Osteoblast (primary cell): ENCODE measurements around the gene UCN2. TPM values are rescaled to one million over a fixed set of nuclear protein-coding genes. Genes with fewer than 3 reads are reported as not detected.

ENCODE experiments used
- DNase-seq: peaks from one replicate; pipeline ENCODE4 v3.0.0; 2011; ENCODE audit warnings: low spot score, mixed read lengths; ENCODE audit not compliant: insufficient read length; ENCODE audit errors: missing footprints
- H2AFZ ChIP-seq: 2 replicates; pipeline ENCODE4 v1.6.0; 2011; ENCODE audit warnings: mild to moderate bottlenecking, low read length
- H3K27ac ChIP-seq: 2 replicates; pipeline ENCODE4 v1.5.1; 2011; ENCODE audit warnings: mild to moderate bottlenecking, low read depth, low read length, moderate library complexity
- H3K27me3 ChIP-seq: 2 replicates; pipeline ENCODE4 v1.6.0; 2012; ENCODE audit warnings: mild to moderate bottlenecking, control low read depth, inconsistent platforms, low read length, moderate library complexity; ENCODE audit not compliant: insufficient read depth
- H3K36me3 ChIP-seq: 2 replicates; pipeline ENCODE4 v1.5.1; 2011; ENCODE audit warnings: mild to moderate bottlenecking, low read length, control low read depth, moderate library complexity; ENCODE audit not compliant: insufficient read depth
- H3K4me1 ChIP-seq: 2 replicates; pipeline ENCODE4 v1.5.1; 2011; ENCODE audit warnings: mild to moderate bottlenecking, low read length, control low read depth, moderate library complexity; ENCODE audit not compliant: insufficient read depth
- H3K4me2 ChIP-seq: 2 replicates; pipeline ENCODE4 v1.6.0; 2011; ENCODE audit warnings: mild to moderate bottlenecking, low read length; ENCODE audit not compliant: insufficient read depth
- H3K4me3 ChIP-seq: fragments of 200-600 bp; sonication (generic); 3 replicates; pipeline ENCODE4 v1.5.1; 2012; ENCODE audit warnings: mild to moderate bottlenecking, low read length, inconsistent platforms; ENCODE audit not compliant: insufficient read depth
- H3K79me2 ChIP-seq: 2 replicates; pipeline ENCODE4 v1.6.0; 2012; ENCODE audit warnings: mild to moderate bottlenecking, low read length, control low read depth, inconsistent platforms; ENCODE audit not compliant: insufficient read depth
- H3K9me3 ChIP-seq: 2 replicates; pipeline ENCODE4 v1.5.1; 2011; ENCODE audit warnings: low read depth, low read length, control low read depth
- H4K20me1 ChIP-seq: 2 replicates; pipeline ENCODE4 v1.6.0; 2012; ENCODE audit warnings: mild to moderate bottlenecking, low read length, control low read depth; ENCODE audit not compliant: insufficient read depth
- total RNA-seq: library from RNA; depleted of rRNA; stranded (reverse); fragments of >200 nt; gene quantifications from 2 replicates; pipeline ENCODE4 v1.2.3, GENCODE V29; 2012
- TF ChIP-seq, protein P1 (sequence below): IDR thresholded peaks from 2 replicates; pipeline ENCODE4 v1.5.1; 2011; ENCODE audit warnings: mild to moderate bottlenecking, low read depth, low read length, moderate library complexity; ENCODE audit errors: extremely low read depth

Gene UCN2
- total RNA-seq, 1 donor, result 0.72 TPM

DNA sequence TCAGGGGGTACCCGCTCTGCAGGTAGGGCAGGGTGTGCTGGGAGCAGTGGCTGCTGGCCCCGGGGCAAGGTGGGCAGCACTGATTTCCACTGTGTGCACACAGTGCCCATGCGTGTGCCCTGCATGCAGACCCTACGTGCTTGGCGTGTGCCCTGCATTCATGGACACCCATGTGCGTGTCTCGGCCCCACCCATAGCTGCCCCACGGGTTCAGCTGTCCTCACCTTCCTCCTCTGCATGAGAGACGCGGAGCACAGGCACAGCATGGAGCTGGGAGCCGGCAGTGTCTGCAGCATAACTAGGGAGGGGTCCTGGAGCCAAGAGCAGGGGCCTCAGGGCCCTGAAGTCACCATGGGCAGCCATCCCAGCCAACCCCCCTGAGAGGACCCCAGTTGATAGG lies 1.6 kb upstream of the UCN2 start:
- TF ChIP-seq, protein P1, sequence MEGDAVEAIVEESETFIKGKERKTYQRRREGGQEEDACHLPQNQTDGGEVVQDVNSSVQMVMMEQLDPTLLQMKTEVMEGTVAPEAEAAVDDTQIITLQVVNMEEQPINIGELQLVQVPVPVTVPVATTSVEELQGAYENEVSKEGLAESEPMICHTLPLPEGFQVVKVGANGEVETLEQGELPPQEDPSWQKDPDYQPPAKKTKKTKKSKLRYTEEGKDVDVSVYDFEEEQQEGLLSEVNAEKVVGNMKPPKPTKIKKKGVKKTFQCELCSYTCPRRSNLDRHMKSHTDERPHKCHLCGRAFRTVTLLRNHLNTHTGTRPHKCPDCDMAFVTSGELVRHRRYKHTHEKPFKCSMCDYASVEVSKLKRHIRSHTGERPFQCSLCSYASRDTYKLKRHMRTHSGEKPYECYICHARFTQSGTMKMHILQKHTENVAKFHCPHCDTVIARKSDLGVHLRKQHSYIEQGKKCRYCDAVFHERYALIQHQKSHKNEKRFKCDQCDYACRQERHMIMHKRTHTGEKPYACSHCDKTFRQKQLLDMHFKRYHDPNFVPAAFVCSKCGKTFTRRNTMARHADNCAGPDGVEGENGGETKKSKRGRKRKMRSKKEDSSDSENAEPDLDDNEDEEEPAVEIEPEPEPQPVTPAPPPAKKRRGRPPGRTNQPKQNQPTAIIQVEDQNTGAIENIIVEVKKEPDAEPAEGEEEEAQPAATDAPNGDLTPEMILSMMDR, result no peak
- H3K27ac ChIP-seq, result peak overlapping the region; percentile 69
- H4K20me1 ChIP-seq, result no peaks in the 10 kb centered on the region
- DNase-seq, result peak; percentile 74
- no peaks in the 10 kb centered on the region for H3K27me3 ChIP-seq
- H3K79me2 ChIP-seq, result no peaks in the 10 kb centered on the region
- H3K36me3 ChIP-seq, result no peaks in the 10 kb centered on the region
- no peak overlapping the region for H3K4me3 ChIP-seq
- H2AFZ ChIP-seq, result no peak overlapping the region
- H3K4me2 ChIP-seq, result no peak overlapping the region
- H3K4me1 ChIP-seq, result peaks cover 50% of the 10 kb centered on the region
- H3K9me3 ChIP-seq, result no peaks in the 10 kb centered on the region

DNA sequence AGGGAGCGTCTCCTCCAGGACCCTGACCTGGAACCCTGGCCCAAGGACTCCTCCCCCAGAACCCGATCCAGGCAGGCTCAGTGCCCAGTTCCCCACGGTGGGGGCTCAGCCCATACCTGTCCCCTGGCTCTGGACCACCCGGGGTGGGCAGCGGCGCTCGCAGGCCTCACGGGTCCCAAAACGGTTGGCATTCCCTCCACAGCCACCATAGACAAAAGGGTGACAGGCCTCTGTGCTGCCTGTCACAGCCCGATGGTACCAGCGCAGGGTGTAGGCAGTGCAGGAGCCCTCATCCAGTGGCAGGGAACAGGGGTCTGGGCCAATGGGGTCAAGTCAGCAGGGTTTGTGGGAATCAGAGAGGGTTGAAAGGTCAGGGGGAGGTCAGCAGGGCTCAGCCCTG lies 1.1 kb upstream of the UCN2 start:
- H3K4me1 ChIP-seq, result peaks cover 55% of the 10 kb centered on the region
- H3K27ac ChIP-seq, result peak overlapping the region; percentile 98

DNA sequence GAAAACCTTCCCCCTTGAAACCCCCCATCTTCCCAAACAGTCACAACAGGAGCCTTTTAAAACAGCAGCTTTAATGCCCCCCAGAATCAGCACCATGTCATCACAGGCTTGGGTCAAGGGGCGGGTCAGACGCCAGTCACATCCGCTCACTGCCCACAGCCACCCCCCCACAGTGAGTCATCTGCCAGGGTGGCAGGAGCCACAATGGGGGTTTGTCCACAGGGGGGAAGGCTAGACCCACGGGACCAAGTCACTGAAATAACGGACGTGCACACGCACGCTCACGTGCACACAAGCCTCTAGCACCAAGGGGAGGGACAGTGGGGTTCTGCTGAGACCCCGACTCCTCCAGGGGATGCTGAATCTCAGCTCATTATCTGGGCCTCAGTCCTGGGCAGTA lies 441 bp upstream of the UCN2 start:
- H3K4me2 ChIP-seq, result peak overlapping the region; percentile 58

More for the DNA sequence above, 1.1 kb upstream of the UCN2 start:
- peak; percentile 51 for DNase-seq
- H3K4me2 ChIP-seq, result no peak overlapping the region
- no peaks in the 10 kb centered on the region for H3K27me3 ChIP-seq
- H2AFZ ChIP-seq, result no peak overlapping the region
- no peak overlapping the region for H3K4me3 ChIP-seq
- H3K79me2 ChIP-seq, result peaks cover under 1% of the 10 kb centered on the region
- TF ChIP-seq, protein P1, result no peak
- H3K9me3 ChIP-seq, result no peaks in the 10 kb centered on the region
- H3K36me3 ChIP-seq, result no peaks in the 10 kb centered on the region
- no peaks in the 10 kb centered on the region for H4K20me1 ChIP-seq

DNA sequence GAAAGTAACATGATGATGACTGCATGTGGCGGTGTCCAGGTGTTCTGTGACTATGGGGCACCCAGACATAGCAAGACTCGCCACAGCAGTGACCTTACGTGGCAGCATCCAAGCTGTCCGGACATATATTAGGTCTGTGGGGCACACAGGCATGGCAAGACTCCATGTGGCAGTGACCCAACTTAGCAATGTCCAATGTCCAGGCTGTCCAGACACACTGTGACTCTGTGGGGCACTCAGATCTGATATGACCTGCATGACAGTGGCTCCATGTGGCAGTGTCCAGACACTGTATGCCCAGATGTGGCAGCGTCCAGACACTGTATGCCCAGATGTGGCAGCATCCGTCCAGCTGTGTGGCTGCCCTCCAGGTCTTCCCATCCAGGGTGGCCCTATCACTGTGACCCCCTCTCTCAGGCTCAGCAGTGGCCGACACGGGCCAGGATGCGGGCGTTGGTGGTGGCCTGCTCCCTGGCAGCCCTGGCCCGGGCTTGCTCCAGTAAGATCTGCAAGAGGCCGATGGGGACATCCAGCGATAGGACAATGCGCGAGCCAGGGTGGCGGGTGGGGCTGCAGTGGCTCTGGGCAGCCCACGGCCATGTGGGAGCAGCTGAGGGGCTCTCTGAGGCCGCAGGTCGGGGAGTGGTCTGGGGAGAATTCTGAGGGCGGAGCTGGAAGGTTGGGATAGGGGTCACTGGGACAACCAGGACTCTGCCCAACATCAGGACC lies 1.1 kb downstream of the UCN2 start:
- H3K9me3 ChIP-seq, result no peaks in the 10 kb centered on the region
- H3K27ac ChIP-seq, result peak overlapping the region; percentile 98
- no peak overlapping the region for H2AFZ ChIP-seq
- H3K4me1 ChIP-seq, result peaks cover 72% of the 10 kb centered on the region
- H3K36me3 ChIP-seq, result no peaks in the 10 kb centered on the region
- TF ChIP-seq, protein P1, result no peak
- peaks cover 4% of the 10 kb centered on the region for H4K20me1 ChIP-seq
- H3K79me2 ChIP-seq, result peaks cover 16% of the 10 kb centered on the region
- peak; percentile 13 for DNase-seq
- H3K4me2 ChIP-seq, result no peak overlapping the region
- no peaks in the 10 kb centered on the region for H3K27me3 ChIP-seq
- no peak overlapping the region for H3K4me3 ChIP-seq

More for the DNA sequence above, 441 bp upstream of the UCN2 start:
- Histone ChIP-seq H3K4me3 (no peak overlapping the region), H3K4me1 (peaks cover 62% of the 10 kb centered on the region), H2AFZ (peak overlapping the region; percentile 84), H3K36me3 (no peaks in the 10 kb centered on the region), H3K27me3 (no peaks in the 10 kb centered on the region), H3K79me2 (peaks cover 7% of the 10 kb centered on the region), H3K27ac (peak overlapping the region; percentile 98), H4K20me1 (no peaks in the 10 kb centered on the region), H3K9me3 (no peaks in the 10 kb centered on the region)
- TF ChIP-seq, protein P1, result peak; percentile 5
- peak; percentile 99 for DNase-seq
